T-helper 2 cell treated with Interferon-gamma antibody and Interleukin-4, amounts not matched to agents 100 ng/mL and 5 ng/mL, for 36 hours (primary cell): Measurements from ENCODE around the gene TSPAN2. TPM values are rescaled to one million over a fixed set of nuclear protein-coding genes. Genes with fewer than 3 reads are reported as not detected.

ENCODE experiments used
- intact Hi-C: fragments of 100-400 bp; cut with micrococcal nuclease; formaldehyde crosslinking; loops from one replicate; pipeline ENCODE4 v1.15.1; 2023
- total RNA-seq: library from RNA; stranded (reverse); gene quantifications from 2 replicates; pipeline ENCODE4 v1.2.3, GENCODE V29; 2022

Gene TSPAN2
- total RNA-seq, 1 donor from 2014 or later: 3.3 TPM

DNA sequence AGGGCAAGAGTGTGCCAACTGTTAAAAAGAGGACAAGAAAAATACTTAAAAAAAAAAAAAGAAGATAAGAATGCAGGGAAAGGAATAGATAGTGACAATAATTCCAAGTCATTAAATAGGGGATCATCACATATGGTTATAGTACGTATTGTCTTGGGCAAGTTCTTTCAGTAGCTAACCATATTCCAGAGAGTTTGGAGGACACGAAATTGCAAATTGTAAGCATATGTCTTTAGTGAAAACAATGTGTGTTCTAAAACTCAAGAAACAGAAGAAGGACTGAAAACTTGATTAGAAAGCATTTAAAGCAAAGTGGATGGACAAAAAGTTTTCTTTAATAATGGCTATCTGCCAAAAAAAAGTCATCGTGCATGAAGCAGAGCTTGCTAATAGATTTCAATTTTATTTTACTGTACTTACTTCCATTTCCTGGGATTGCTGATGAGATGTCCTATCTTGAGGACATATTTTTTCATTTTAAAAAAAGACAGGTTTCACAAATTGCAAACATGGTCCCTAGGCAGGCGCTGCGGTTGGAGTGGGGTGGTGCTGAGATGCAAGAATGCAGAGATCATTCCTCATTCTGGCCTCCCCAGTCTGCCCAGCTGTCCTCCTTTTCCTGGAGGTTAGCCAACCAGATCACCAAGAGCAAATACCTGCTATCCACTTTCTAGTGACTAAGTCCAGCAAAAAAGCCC, 11.9 kb downstream of the TSPAN2 start:
- intact Hi-C loops: no loop called here

DNA sequence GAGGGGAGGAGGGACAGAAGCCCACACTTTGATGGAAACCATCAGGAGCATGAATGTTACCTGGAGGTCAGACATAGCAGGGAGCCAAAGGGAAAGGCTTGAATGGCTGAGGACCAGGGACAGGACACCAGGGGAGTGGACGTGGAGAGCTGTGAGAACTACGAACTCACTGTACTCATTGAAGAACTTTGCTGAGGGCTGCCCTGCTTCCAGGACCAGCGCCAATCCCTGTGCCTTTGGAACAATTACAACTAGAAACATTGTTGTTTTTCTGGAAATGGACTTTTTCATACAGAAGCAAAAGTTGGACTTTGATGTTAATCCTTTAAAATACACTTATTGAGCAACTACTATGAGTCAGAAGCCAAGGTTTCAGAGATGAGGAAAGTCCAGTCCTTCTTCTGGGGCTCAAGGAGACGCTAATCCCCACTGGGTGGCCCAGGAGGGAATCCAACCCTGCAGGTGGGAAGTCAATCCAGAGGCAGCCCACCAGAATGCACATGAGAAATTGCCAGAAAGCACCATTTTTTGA, 12.9 kb downstream of the TSPAN2 start:
- intact Hi-C loops: no loop called here

DNA sequence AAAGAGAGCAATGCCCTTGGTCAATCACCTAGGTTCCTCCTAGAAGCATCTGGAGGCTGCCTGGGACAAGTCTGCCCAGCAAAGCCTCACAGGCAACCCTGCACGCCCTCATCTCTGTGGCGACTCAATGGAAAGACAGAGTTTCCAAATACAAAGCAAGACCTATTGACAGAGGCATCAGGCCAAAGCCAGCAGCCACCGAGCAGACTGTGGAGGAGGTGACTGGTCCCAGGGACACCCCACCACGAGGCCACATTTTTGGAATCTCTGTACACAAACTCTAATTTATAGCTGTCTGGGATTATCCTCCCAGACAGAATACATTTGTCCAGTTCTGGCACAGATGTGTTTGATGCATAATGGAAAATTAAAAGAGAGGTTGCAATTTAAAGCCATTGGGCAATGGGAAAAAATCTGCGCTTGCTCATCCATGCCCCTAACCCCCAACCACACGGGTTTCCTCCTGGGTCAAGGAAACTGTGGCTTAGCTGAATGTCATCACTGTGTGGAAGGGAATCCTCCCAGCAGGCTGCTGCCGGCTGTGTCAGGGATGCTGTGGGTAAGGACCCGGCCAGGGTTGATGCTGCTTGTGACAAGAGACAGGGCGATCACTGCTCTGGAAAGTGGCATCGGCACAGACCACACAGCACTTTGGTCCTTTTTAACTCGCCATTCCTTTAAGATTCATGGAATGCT, 14.3 kb downstream of the TSPAN2 start:
- intact Hi-C loops: no loop called here

DNA sequence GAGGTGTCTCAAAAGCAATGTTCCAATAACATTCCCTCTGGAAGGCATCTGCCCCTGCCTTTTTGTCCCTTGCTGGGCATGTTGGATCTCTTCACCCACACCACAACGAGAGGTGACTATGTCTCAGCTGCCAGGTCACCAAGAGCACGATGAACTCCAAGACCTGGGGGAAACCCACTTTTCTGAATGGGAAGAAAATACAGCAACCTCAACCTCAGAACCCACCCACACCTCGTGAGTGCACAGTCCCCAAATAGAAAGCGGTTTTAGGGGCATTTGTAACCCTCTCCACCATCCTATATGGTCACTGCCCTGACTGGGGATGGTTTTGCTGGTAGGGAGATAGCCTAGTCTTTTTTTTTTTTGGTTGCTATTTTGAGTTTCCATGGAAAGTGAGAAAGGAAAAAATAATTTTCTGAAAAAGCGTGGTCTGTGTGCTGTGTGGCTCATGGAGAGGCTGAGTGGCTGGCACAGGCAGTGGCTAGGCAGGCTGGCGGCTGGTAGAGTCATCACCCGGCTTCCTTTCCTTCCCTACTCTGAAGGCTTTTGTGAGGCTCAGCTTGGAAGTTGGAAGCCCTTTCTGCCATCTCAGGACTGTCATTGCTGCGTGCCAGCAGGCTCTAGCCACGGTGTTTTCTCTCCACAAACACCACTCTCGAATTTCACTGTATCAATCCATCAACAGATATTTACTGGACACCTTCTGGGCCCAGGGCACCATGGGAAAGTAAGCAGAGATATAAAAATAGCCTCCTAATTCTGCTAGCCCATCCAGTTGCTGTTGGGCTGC, 15.8 kb downstream of the TSPAN2 start:
- intact Hi-C loops: no loop called here

DNA sequence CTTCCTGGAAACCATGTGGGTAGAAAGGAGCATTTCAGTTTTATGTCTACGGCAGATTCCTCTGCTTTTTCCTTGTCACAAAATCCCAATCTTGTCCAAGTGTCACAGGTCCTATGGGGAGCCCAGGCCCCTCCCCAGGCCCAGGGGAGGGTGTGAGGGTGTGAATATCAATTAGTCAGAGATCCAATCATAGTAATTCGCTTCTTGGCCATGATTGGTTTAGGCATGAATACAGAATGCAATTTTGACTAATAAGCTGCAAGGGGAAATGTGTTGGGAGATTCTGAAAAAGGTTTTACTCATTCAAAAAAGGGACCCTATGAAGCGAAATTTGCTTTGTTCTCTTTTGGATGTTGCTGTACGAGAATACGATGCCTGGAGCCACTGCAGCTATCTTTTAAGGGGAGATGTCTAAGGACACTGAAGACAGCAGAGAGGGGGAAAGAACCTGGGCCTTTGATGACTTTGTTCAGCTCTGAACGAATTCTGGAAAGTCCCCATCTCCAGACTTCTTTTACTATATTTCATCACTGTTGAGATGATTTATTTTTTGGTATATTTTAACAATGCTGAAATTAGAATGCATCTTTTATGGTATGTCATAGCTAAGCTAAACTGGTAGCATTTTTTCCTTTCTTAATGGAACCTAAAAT, 18.2 kb downstream of the TSPAN2 start:
- intact Hi-C loops: no loop called here

DNA sequence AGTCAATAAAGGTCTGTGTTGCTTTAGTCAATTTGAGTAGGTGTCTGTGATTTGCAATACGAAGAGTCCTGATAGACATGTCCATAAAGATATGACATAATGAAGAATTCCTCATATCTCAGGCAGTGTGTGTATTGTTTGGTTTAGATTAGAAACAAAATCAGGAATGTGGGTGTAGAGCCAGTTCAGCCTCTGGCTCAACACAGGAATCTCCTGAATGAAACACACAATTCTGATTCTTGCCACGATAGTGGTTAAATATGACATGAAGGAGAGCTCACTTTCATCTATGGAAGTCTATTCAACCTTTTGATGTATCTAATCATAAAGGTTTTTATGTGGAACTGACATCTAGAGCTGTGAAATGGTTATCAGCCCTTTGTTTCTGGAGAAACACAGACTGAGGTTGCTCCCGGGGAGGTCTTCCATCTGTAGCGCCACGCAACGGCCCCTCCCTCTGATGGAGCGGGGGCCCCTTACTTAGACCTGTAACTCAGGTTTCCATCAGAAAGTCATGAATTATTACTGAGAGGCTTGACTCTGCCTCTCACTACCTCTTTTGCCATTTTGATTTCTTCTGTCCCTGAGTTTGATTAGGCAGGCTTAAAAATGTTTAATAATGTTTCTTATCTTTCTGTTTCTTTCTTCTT, 19.5 kb downstream of the TSPAN2 start:
- intact Hi-C loops: no loop called here

DNA sequence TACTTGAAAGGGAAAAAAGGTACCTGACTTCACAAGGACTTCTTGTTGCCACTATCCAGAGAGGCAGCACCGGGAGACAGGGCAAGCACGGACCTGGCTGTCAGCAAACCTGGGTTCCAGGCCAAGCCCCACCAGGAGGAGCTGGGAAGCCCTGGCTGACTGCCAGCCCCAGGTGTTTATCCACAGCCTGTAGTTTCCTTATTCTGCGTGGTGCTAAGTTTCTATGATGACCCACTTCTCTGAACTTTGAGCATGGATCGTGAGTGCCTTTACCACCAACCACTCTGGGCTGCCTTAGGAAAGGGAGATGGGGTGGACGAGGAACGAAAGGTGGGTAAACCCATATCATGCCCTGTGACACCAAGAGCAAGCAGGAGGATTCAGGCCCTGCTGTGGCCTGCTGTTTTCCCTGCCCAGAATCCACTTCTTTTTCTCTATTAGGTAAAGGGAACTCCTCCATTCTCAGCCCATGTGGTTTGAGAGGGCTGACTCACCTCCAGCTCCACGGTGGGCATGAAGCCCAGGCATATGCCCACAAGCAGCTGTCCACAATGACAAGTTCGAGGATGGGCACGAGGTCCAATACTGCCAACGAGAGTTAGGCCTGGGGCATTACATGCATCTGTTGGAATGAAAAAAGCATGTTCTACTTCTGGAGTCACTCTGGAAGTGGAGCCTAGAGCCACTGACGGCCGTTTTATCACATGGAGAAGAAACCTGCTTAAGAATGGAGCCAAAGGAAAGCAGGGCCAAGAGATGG, 20.3 kb downstream of the TSPAN2 start:
- intact Hi-C loops: no loop called here

DNA sequence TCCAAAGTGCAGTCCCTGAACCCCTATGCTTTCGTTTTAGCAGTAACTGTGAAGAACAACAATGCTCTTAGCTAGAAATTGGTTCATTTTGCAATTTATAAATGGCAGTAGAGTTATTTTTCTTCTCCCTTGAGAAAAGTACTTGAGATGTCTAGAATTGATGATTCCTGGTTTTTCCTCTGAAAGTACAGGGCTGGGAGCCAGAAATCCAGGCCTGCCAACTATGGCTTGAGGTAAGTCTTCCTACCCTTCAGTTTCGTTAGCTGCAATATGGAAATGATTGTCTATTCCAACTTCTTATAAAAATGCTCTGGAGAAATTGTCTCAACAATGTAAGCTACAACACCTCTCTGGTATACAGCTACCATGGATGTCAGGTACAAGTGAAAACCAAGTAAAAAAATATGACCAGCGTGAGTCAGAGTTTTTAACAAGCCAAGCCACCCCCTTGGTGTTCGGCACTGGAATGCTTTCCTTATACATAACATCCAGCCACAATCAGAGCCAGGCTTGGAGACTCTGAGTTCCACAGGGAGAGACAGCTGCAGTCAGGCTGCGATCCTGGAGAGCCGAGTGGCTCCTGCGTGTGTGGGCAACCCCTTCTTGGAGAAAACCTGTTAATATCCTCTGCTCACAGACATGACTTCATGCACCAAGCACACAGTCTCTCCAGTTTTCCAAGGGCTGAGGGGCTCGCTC, 22.0 kb downstream of the TSPAN2 start:
- intact Hi-C loops: no loop called here

DNA sequence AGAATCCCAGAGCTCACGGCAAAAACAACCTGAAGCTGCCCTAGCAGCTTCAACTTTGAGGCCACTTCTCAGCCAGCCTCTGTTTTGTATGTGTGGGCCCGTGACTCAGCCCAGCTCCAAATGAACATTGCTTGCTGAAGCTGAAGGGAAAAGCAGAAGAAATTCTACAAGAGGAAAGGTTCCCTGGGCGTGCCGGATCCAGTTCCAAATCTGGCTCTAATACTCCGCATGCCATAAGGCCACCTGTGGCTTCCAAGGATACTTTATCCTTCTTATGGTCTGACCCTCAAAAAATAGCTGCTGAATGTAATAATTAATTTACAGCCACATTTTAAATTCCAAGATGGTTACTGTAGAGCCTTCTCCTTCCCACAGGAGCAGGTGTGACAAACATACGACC, 24.3 kb downstream of the TSPAN2 start:
- intact Hi-C loops: no loop called here

DNA sequence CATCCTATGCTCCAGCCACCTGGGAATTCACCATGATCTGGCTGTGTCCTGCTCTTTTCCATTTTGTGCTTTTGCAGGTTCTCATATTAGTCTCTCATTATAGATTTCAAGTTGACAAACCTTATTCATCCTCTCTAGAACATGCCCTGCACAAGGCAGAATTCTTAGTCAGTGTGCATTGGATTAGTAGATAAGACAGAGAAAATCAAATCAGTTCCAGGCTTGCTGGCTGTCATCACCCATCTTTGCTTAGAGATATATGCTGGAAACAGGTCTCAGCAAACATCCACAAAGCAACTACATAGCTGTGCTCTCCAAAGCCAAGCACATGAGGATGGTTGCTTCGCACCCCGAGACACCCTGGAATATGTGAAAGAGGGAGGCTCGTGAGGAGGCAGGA, 24.8 kb downstream of the TSPAN2 start:
- intact Hi-C loops: no loop called here

DNA sequence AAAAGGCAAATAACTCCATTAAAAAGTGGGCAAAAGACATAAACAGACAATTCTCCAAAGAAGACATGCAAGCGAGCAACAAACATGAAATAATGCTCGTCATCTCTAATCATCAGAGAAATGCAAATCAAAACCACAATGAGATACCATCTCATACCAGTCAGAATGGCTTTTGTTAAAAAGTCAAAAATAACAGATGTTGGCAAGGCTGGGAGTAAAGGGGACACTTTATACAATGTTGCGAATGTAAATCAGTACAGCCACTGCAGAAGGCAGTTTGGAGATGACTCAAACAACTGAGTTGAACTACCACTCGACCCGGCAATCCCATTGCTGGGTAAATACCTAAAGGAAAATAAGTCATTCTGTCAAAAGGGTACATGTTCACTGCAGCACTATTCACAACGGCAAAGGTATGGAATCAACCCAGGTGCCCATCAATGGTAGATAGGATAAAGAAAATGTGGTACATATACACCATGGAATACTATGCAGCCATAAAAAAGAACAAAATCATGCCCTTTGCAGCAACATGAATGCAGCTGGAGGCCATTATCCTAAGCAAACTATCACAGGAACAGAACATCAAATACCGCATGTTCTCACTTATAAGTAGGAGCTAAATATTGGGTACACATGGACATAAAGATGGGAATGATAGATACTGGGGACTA, 25.9 kb downstream of the TSPAN2 start:
- intact Hi-C loops: loop anchor here (2.0 kb wide), 2 partner anchors 25 to 483 kb away; partner anchors contain the start of genes BCAS2 and TSPAN2

DNA sequence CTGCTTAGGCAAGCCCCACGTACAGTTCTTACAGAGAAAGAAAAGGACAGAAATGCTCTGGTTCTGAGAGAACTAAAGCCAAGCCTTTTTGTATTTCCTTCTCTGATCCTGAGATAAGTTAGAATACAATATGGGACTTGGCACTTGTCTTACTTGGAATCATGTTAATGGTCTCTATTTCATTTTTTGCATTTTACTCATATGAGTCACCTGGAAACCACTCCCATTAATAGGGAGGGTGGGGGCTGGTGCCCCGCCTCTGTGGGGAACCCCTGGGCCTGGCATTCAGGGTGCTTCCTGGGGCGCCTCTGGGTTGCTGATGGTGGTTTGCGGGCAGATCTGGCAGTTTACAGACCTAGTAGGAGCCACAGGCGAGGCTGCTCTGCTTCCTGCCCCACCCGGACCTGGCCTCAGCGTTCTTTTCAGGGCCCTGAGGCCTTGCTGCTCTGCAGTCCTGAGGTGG, 26.7 kb downstream of the TSPAN2 start:
- intact Hi-C loops: loop anchor here (1.0 to 2.0 kb wide), 4 partner anchors 26 to 482 kb away; partner anchors contain the start of genes BCAS2, SIKE1 and TSPAN2

DNA sequence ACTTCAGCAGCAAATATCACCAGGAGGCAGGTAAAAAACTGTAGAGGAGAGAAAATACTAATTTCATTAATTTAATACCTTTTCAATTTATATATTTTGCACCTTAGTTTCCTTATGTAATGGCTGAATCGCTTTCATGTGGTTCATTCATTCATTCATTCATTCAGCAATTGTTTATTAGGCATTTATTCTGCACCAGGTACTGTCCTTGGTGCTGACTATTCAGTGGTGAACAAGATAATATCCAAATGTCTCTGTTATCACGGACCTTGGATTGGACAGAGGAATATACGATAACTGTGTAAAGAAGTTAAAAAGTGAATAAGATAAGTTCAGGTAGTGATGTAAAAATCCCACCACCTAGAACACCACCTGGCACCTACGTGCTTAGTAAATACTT, 28.8 kb downstream of the TSPAN2 start:
- intact Hi-C loops: no loop called here

DNA sequence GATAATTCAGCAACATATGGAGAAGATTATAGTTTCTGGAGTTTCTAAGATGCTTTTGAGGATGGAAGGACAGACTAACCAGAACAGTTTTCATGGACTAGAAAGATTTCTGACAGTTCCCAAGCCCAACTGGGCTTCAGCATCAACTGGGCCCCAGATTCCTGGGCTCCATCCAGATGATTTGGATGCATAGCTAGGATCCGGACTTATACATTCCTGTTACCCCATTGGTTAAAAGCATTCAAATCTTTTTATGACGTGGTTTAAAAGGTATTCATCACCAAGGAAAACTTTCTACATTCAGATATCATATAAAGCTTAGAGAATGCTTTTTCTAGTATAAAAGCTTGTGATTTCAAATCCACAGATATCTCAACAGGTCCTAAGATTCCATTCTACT, 30.0 kb downstream of the TSPAN2 start:
- intact Hi-C loops: no loop called here

DNA sequence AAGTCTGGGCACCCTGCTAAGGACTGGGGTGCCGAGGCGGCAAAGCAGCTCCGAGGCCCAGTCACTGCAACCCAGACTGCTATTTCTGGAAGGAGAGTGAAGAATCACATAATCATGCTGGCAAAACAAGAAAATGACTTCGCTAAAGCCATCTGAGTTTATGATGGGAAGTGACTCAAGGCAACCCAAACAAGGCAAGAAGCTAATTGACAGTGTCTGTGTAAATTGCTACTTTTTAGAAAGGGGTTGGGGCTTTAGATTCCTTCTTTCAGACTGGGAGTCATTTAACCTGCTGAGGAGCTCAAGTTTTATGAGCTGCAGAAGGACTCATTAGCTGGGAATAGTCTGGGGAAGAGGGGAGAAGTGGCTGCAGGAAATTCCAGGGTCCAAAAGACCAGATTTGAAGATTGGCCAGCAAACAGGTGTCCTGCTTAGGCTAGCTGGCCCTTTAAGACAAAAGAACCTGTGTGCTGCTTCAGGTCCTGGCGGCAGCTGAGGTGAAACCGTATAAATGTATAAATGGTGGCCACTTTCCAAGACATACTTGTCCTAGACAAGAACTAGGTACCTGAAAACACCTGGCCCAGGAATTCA, 31.5 kb downstream of the TSPAN2 start:
- intact Hi-C loops: no loop called here

DNA sequence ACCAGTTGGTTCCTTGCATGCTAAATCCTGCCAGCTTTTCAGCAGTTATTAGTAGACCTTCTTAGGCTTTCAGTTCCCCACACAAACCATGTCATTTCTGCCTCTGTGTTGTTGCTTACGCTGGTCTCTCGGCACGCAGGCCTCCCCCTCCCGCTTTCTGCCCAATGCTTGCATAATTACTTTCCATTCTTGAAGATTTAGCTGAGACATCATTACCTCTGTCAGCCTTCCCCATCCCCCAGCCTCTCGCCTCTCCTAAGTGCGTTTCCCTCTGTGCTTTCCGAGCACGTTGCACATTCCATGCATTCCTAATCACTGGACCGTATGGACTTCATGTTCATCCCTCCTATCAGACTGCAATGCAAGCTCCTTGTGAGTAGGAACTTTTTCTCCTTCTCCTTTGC, 32.9 kb downstream of the TSPAN2 start:
- intact Hi-C loops: no loop called here

DNA sequence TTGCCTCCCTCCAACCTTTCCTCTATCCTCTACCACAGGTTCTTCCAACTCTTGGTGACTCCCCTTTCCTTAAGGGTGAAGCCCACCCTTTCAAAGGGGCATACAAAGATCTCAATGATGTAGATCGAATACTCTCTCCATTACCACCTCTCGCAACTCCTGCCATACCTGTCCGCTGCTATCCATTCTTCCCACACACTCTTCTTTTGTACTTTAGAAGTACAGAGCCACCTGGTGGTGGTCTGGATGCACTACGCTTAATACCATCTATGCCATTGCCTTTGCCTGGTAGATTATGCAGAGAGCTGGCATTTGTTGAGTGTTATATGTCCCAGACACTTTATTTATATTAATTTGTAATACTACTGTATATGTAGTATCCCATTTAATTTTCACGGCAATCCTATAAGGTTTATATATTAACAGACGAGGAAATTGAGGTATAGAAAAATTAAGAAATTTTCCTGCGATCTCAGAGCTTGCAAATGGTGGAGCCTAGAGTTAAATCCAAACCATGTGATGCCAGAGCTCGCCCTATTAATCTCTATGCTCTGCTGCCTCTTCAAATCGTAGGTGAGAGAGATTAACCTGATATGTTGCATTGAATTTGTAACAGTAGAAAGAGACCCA, 36.7 kb downstream of the TSPAN2 start:
- intact Hi-C loops: loop anchor here (1.0 to 2.0 kb wide), 2 partner anchors 73 to 706 kb away; no protein-coding TSS in a partner anchor

DNA sequence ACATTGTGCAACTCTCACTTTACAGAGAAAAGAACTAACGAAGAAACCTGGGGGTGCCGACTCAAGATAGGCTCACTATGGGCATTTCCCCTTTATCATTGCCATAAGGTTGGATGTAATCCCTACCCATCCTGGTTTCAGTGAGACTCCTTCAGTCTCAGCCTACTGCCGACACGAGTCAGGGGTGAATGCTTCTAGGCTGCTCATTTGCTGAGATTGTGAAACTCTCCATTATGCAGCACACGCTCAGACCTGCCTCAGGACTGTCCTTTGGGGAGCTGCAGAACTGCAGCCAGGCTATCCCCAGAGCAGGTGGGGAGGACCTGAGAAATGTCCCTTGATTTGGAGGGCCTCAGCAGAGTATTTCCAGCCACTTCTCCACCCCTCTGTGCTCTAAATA, 37.5 kb downstream of the TSPAN2 start:
- intact Hi-C loops: loop anchor here (1.0 to 2.0 kb wide), 2 partner anchors 73 to 705 kb away; no protein-coding TSS in a partner anchor
